ENCODE measurements around the gene CA12.

- no peak for TF ChIP-seq MEIS2 (IDR thresholded peaks at IDR 0.05; ENCODE audit: partially characterized antibody)
- TF ChIP-seq FOS (IDR thresholded peaks at IDR 0.05; ENCODE audit: extremely low read depth, insufficient read length), result no peak
- no peak for TF ChIP-seq THAP7 (CRISPR knock-in tag; IDR thresholded peaks at IDR 0.05)
- no peak for TF ChIP-seq CTCF (IDR thresholded peaks at IDR 0.05 in 2 of 3, conservative IDR thresholded peaks at IDR 0.05 in 1 of 3; ENCODE audit: insufficient read depth in 2 of 3, low read depth in 1 of 3, low read length in 3 of 3)
- no peak for TF ChIP-seq ZNF12 (CRISPR knock-in tag; IDR thresholded peaks at IDR 0.05)
- no peak for TF ChIP-seq RNF2 (IDR thresholded peaks at IDR 0.05)
- no peak for TF ChIP-seq YBX1 (IDR thresholded peaks at IDR 0.05)
- TF ChIP-seq TARDBP (IDR thresholded peaks at IDR 0.05), result no peak
- TF ChIP-seq TGIF2 (CRISPR knock-in tag; IDR thresholded peaks at IDR 0.05), result no peak
- TF ChIP-seq REST (IDR thresholded peaks at IDR 0.05; ENCODE audit: borderline replicate concordance), result no peak
- TF ChIP-seq REST (CRISPR knock-in tag; IDR thresholded peaks at IDR 0.05; ENCODE audit: low read depth), result no peak
- TF ChIP-seq ZNF24 (IDR thresholded peaks at IDR 0.05), result no peak
- no peak for TF ChIP-seq KLF13 (tag; IDR thresholded peaks at IDR 0.05; ENCODE audit: borderline replicate concordance, low read depth)
- no peak for TF ChIP-seq POLR2A (conservative IDR thresholded peaks at IDR 0.05)
These were observed 27.8 kb downstream of the CA12 start for GRCh38 chr15:63353887-63354286.
